H9 (cell line): ENCODE results near the gene OR4E1. TPM values are rescaled to one million over a fixed set of nuclear protein-coding genes. Genes with fewer than 3 reads are reported as not detected.

ENCODE experiments used
- DNase-seq: peaks from one replicate; pipeline ENCODE4 v3.0.0-alpha.2; 2017
- H2AFZ ChIP-seq: one replicate; pipeline ENCODE4 v1.6.1; 2013; ENCODE audit warnings: mild to moderate bottlenecking, low read length, control low read depth, moderate library complexity
- H2AK5ac ChIP-seq: 2 replicates; pipeline ENCODE4 v1.6.1; 2013; ENCODE audit warnings: low read length, control low read depth, mixed read lengths; ENCODE audit not compliant: insufficient read length
- H2BK120ac ChIP-seq: one replicate; pipeline ENCODE4 v1.6.1; 2013; ENCODE audit warnings: low read depth, mild to moderate bottlenecking, low read length, control low read depth, inconsistent platforms; ENCODE audit not compliant: poor library complexity, severe bottlenecking
- H2BK12ac ChIP-seq: 2 replicates; pipeline ENCODE4 v1.6.1; 2013; ENCODE audit warnings: low read length, control low read depth, mixed read lengths, low read depth; ENCODE audit not compliant: insufficient read length
- H2BK15ac ChIP-seq: 2 replicates; pipeline ENCODE4 v1.6.1; 2013; ENCODE audit warnings: low read depth, low read length, control low read depth
- H2BK20ac ChIP-seq: one replicate; pipeline ENCODE4 v1.6.1; 2013; ENCODE audit warnings: low read depth, mild to moderate bottlenecking, low read length, control low read depth, inconsistent platforms; ENCODE audit not compliant: poor library complexity, severe bottlenecking
- H2BK5ac ChIP-seq: 2 replicates; pipeline ENCODE4 v1.6.1; 2013; ENCODE audit warnings: low read length, control low read depth, mixed read lengths; ENCODE audit not compliant: insufficient read length
- H3K14ac ChIP-seq: 2 replicates; pipeline ENCODE4 v1.6.1; 2013; ENCODE audit warnings: low read length, control low read depth; ENCODE audit not compliant: insufficient read depth
- H3K18ac ChIP-seq: 2 replicates; pipeline ENCODE4 v1.6.1; 2013; ENCODE audit warnings: low read depth, mild to moderate bottlenecking, mixed read lengths, low read length, control low read depth; ENCODE audit not compliant: insufficient read length
- H3K23ac ChIP-seq: 2 replicates; pipeline ENCODE4 v1.6.1; 2013; ENCODE audit warnings: low read length, control low read depth, mixed read lengths, low read depth; ENCODE audit not compliant: insufficient read length
- H3K23me2 ChIP-seq: 2 replicates; pipeline ENCODE4 v1.6.1; 2013; ENCODE audit warnings: low read depth, mild to moderate bottlenecking, mixed read lengths, low read length, control low read depth; ENCODE audit not compliant: insufficient read length, poor library complexity, severe bottlenecking
- H3K27ac ChIP-seq: 2 replicates; pipeline ENCODE4 v1.5.1; 2013; ENCODE audit warnings: low read length, control low read depth, mixed read lengths, low read depth; ENCODE audit not compliant: insufficient read length
- H3K27me3 ChIP-seq: 2 replicates; pipeline ENCODE4 v1.6.1; 2013; ENCODE audit warnings: low read length, control low read depth, inconsistent platforms; ENCODE audit not compliant: insufficient read depth
- H3K4ac ChIP-seq: 2 replicates; pipeline ENCODE4 v1.6.1; 2013; ENCODE audit warnings: low read depth, mild to moderate bottlenecking, control low read depth, inconsistent platforms, low read length, moderate library complexity
- H3K4me1 ChIP-seq: 2 replicates; pipeline ENCODE4 v1.6.1; 2013; ENCODE audit warnings: low read length, control low read depth, inconsistent platforms; ENCODE audit not compliant: insufficient read depth
- H3K4me2 ChIP-seq: 2 replicates; pipeline ENCODE4 v1.6.1; 2013; ENCODE audit warnings: low read length, control low read depth, mixed read lengths; ENCODE audit not compliant: insufficient read length, insufficient read depth
- H3K56ac ChIP-seq: 2 replicates; pipeline ENCODE4 v1.6.1; 2013; ENCODE audit warnings: low read depth, mild to moderate bottlenecking, mixed read lengths, low read length, control low read depth; ENCODE audit not compliant: insufficient read length
- H3K79me1 ChIP-seq: 2 replicates; pipeline ENCODE4 v1.6.1; 2013; ENCODE audit warnings: low read depth, mild to moderate bottlenecking, moderate library complexity, low read length, control low read depth, inconsistent platforms; ENCODE audit not compliant: insufficient read depth, poor library complexity, severe bottlenecking
- H3K79me2 ChIP-seq: 2 replicates; pipeline ENCODE4 v1.6.1; 2013; ENCODE audit warnings: low read length, control low read depth, inconsistent platforms; ENCODE audit not compliant: insufficient read depth
- H3K9ac ChIP-seq: 2 replicates; pipeline ENCODE4 v1.6.1; 2013; ENCODE audit warnings: low read length, control low read depth, mixed read lengths; ENCODE audit not compliant: insufficient read length; ENCODE audit errors: extremely low read depth
- H3K9me3 ChIP-seq: one replicate; pipeline ENCODE4 v1.6.1; 2013; ENCODE audit warnings: low read depth, low read length, inconsistent platforms; ENCODE audit not compliant: control insufficient read depth
- H3T11ph ChIP-seq: one replicate; pipeline ENCODE4 v1.6.1; 2013; ENCODE audit warnings: mild to moderate bottlenecking, low read length, control low read depth, inconsistent platforms
- H4K20me1 ChIP-seq: one replicate; pipeline ENCODE4 v1.6.1; 2013; ENCODE audit not compliant: control insufficient read depth, insufficient read length, insufficient read depth
- H4K5ac ChIP-seq: 2 replicates; pipeline ENCODE4 v1.6.1; 2013; ENCODE audit warnings: low read depth, mild to moderate bottlenecking, mixed read lengths, low read length, control low read depth; ENCODE audit not compliant: insufficient read length
- H4K8ac ChIP-seq: replicated peaks from 2 replicates; pipeline ENCODE4 v1.6.1; 2013; ENCODE audit warnings: low read length, control low read depth, mixed read lengths, low read depth; ENCODE audit not compliant: insufficient read length
- H4K91ac ChIP-seq: 2 replicates; pipeline ENCODE4 v1.6.1; 2013; ENCODE audit warnings: low read depth, mild to moderate bottlenecking, moderate library complexity, mixed read lengths, low read length, control low read depth; ENCODE audit not compliant: insufficient read length
- H3K27ac Mint-ChIP-seq, 3 experiments: 2 replicates in 2 of 3; 3 replicates in 1 of 3; pipeline ENCODE4 v1.8.0; 2020 to 2021; ENCODE audit warnings: mixed read lengths in 3 of 3, mild to moderate bottlenecking in 1 of 3, moderate library complexity in 1 of 3
- H3K27me3 Mint-ChIP-seq: 2 replicates; pipeline ENCODE4 v1.8.0; 2021; ENCODE audit warnings: low read depth, mild to moderate bottlenecking, moderate library complexity, mixed read lengths
- H3K36me3 Mint-ChIP-seq, 3 experiments: 2 replicates in 2 of 3; 3 replicates in 1 of 3; pipeline ENCODE4 v1.8.0; 2020 to 2021; ENCODE audit warnings: low read depth in 3 of 3, mixed read lengths in 3 of 3; ENCODE audit not compliant: insufficient read depth in 1 of 3
- H3K4me1 Mint-ChIP-seq, 2 experiments: 2 replicates each; pipeline ENCODE4 v1.8.0; 2020; ENCODE audit warnings: mixed read lengths in 2 of 2
- H3K4me3 Mint-ChIP-seq, 2 experiments: 2 replicates in 1 of 2; 3 replicates in 1 of 2; pipeline ENCODE4 v1.8.0; 2020 to 2021; ENCODE audit warnings: mild to moderate bottlenecking in 2 of 2, mixed read lengths in 2 of 2, moderate library complexity in 1 of 2
- H3K9me3 Mint-ChIP-seq, 2 experiments: 2 replicates in 1 of 2; 3 replicates in 1 of 2; pipeline ENCODE4 v1.8.0; 2020; ENCODE audit warnings: mild to moderate bottlenecking in 2 of 2, mixed read lengths in 2 of 2, moderate library complexity in 1 of 2
- WGBS: extraction: QIAGEN DNeasy Blood & Tissue Kit; methylation state at CpG from one replicate; pipeline ENCODE4 v1.1.7; 2013; ENCODE audit warnings: missing lambda C conversion rate, low lambda C conversion rate, mixed read lengths; ENCODE audit not compliant: insufficient read length; ENCODE audit errors: extremely low coverage; 5-methylcytosine and 5-hydroxymethylcytosine counted together
- total RNA-seq: library from RNA; stranded (reverse); gene quantifications from 2 replicates; pipeline ENCODE4 v1.2.1, GENCODE V29; 2021
- TF ChIP-seq, protein P1 (sequence below): fragments of 200-600 bp; sonication (generic); conservative IDR thresholded peaks from 3 replicates; pipeline ENCODE4 v1.8.0; 2021; ENCODE audit warnings: antibody characterized with exemption, mild to moderate bottlenecking

The OR4E1 gene
- total RNA-seq, 1 experiment from 2014 or later, result not detected

DNA sequence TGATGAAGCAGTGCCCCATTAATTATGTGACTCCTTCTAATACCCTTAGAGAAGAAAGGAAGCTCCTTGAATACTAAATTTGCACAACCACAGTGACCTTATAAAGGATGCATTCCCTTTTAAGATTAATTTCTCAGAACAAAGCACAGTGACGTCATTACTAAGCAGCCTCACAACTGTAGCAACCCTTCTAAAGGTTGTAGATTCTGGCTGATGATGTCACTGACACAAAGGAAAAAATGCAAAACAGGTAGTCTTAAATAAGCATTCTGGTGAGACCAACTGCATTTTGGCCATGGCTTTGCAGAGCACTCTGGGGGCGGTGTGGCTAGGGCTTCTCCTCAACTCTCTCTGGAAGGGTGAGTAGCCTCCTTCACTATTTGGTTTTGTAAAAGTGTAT lies 38.4 kb upstream of the OR4E1 start:
- H3K27me3 Mint-ChIP-seq, result peaks cover 8% of the 10 kb centered on the region
- H3K36me3 Mint-ChIP-seq, result 0 out of 7 replicates have a peak, but pooled peaks cover 0 to under 1% (median 0%) of the 10 kb centered on the region in 3 experiments
- no peak overlapping the region for H2BK20ac ChIP-seq
- WGBS, result no CpG with 5 or more reads among the region's 2 CpGs
- no peak overlapping the region for H4K5ac ChIP-seq
- H2AK5ac ChIP-seq, result no peak overlapping the region
- H4K8ac ChIP-seq, result no peak overlapping the region
- no peak overlapping the region for H3K9ac ChIP-seq
- no peaks in the 10 kb centered on the region for H3K9me3 ChIP-seq
- H3K56ac ChIP-seq, result no peak overlapping the region
- no peak overlapping the region for H4K91ac ChIP-seq
- no peak overlapping the region for H2AFZ ChIP-seq
- no peak for DNase-seq
- H2BK15ac ChIP-seq, result no peak overlapping the region
- H3K4me2 ChIP-seq, result no peak overlapping the region
- no peak overlapping the region for H3K4me3 Mint-ChIP-seq
- H3K27me3 ChIP-seq, result no peaks in the 10 kb centered on the region
- H3K27ac ChIP-seq, result no peak overlapping the region
- no peak overlapping the region for H3K4ac ChIP-seq
- H3K23me2 ChIP-seq, result no peaks in the 10 kb centered on the region
- H2BK120ac ChIP-seq, result no peak overlapping the region
- H3K27ac Mint-ChIP-seq, result no peak overlapping the region
- H3K79me1 ChIP-seq, result no peaks in the 10 kb centered on the region
- H3K4me1 Mint-ChIP-seq, result no peaks in the 10 kb centered on the region
- no peaks in the 10 kb centered on the region for H3K4me1 ChIP-seq
- H3K9me3 Mint-ChIP-seq, result peaks cover 0 to 4% of the 10 kb centered on the region in 2 experiments; a peak in 2 of 5 replicates
- no peak overlapping the region for H3K18ac ChIP-seq
- H3K14ac ChIP-seq, result no peak overlapping the region
- H3K23ac ChIP-seq, result no peak overlapping the region
- H3K79me2 ChIP-seq, result no peaks in the 10 kb centered on the region
- TF ChIP-seq, protein P1, sequence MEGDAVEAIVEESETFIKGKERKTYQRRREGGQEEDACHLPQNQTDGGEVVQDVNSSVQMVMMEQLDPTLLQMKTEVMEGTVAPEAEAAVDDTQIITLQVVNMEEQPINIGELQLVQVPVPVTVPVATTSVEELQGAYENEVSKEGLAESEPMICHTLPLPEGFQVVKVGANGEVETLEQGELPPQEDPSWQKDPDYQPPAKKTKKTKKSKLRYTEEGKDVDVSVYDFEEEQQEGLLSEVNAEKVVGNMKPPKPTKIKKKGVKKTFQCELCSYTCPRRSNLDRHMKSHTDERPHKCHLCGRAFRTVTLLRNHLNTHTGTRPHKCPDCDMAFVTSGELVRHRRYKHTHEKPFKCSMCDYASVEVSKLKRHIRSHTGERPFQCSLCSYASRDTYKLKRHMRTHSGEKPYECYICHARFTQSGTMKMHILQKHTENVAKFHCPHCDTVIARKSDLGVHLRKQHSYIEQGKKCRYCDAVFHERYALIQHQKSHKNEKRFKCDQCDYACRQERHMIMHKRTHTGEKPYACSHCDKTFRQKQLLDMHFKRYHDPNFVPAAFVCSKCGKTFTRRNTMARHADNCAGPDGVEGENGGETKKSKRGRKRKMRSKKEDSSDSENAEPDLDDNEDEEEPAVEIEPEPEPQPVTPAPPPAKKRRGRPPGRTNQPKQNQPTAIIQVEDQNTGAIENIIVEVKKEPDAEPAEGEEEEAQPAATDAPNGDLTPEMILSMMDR, result no peak
- no peak overlapping the region for H2BK12ac ChIP-seq
- H2BK5ac ChIP-seq, result no peak overlapping the region
- no peak overlapping the region for H3T11ph ChIP-seq
- no peaks in the 10 kb centered on the region for H4K20me1 ChIP-seq
